ENCODE data around the gene TSGA10. TPM values are rescaled to one million over a fixed set of nuclear protein-coding genes. Genes with fewer than 3 reads are reported as not detected.
"Not testable (repeated sequence)": the region's sequence is repeated elsewhere in the genome, so short reads cannot be mapped to it uniquely, and the experiment has no call there.

Gene TSGA10
- polyA plus RNA-seq, 3 donors: 0.32 to 2.2 (median 0.79) TPM

GRCh38 chr2:99140056-99140859, 14.5 kb downstream of the TSGA10 start:
- peak overlapping the region; percentile 96 to 98 for H3K4me3 Mint-ChIP-seq
- H3K9me3 ChIP-seq (replicated peaks in 1 of 2; ENCODE audit: control insufficient read depth in 1 of 2, insufficient read depth in 1 of 2, low read length in 2 of 2): no peaks in the 10 kb centered on the region
- H3K4me2 ChIP-seq (replicated peaks; ENCODE audit: extremely low read depth, low read length, poor library complexity, severe bottlenecking): peak overlapping the region; percentile 83
- peaks cover 0 to 5% of the 10 kb centered on the region in 2 donors for H3K27me3 ChIP-seq (ENCODE audit: control insufficient read depth in 2 of 2, insufficient read depth in 2 of 2, low read length in 2 of 2)
- peaks cover 52% of the 10 kb centered on the region for H3K4me1 Mint-ChIP-seq
- peaks cover 21 to 41% of the 10 kb centered on the region in 2 donors for H3K4me1 ChIP-seq (ENCODE audit: control insufficient read depth in 1 of 2, insufficient read depth in 2 of 2, low read length in 2 of 2)
- H3K36me3 Mint-ChIP-seq: no peaks in the 10 kb centered on the region
- peak in 1 of 3 donors; percentile 11 for DNase-seq
- H3K36me3 ChIP-seq (replicated peaks in 1 of 2; ENCODE audit: control insufficient read depth in 1 of 2, insufficient read depth in 2 of 2, low read length in 2 of 2): no peaks in the 10 kb centered on the region
- H3K4me3 ChIP-seq (replicated peaks in 1 of 3; ENCODE audit: low read depth in 2 of 3, low read length in 3 of 3): peak overlapping the region; percentile 79 to 99 (median 97)
- H3K27ac ChIP-seq (ENCODE audit: low read depth in 1 of 2, low read length in 2 of 2): peak overlapping the region in 1 of 2 donors; percentile 65
- H3K27me3 Mint-ChIP-seq (ENCODE audit: low read depth in 3 of 3): peaks cover 0 to 15% (median 9%) of the 10 kb centered on the region in 3 donors
- peak overlapping the region; percentile 99 for H2AFZ ChIP-seq (ENCODE audit: insufficient read depth, low read depth, low read length, poor library complexity, severe bottlenecking)
- H3K9me3 Mint-ChIP-seq: peaks cover 0 to 2% (median 0%) of the 10 kb centered on the region in 7 donors
- WGBS (ENCODE audit: insufficient coverage): 0% methylated on average over 8 of the region's 17 CpGs
- peak overlapping the region in 6 of 7 donors; percentile 33 to 88 (median 71) for H3K27ac Mint-ChIP-seq
- H3K79me2 ChIP-seq (ENCODE audit: insufficient read depth, low read length): no peaks in the 10 kb centered on the region
- TF ChIP-seq, protein P1, sequence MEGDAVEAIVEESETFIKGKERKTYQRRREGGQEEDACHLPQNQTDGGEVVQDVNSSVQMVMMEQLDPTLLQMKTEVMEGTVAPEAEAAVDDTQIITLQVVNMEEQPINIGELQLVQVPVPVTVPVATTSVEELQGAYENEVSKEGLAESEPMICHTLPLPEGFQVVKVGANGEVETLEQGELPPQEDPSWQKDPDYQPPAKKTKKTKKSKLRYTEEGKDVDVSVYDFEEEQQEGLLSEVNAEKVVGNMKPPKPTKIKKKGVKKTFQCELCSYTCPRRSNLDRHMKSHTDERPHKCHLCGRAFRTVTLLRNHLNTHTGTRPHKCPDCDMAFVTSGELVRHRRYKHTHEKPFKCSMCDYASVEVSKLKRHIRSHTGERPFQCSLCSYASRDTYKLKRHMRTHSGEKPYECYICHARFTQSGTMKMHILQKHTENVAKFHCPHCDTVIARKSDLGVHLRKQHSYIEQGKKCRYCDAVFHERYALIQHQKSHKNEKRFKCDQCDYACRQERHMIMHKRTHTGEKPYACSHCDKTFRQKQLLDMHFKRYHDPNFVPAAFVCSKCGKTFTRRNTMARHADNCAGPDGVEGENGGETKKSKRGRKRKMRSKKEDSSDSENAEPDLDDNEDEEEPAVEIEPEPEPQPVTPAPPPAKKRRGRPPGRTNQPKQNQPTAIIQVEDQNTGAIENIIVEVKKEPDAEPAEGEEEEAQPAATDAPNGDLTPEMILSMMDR (IDR thresholded peaks at IDR 0.05): no peak
- no peaks in the 10 kb centered on the region for H4K20me1 ChIP-seq (ENCODE audit: insufficient read depth, low read length)
- intact Hi-C loops (cut with micrococcal nuclease): loop anchor here in 1 of 2 donors (5.0 kb wide), 1 partner anchor 37 kb away; no protein-coding TSS in a partner anchor
- H3K9ac ChIP-seq (ENCODE audit: insufficient read depth, low read length, poor library complexity, severe bottlenecking): peak overlapping the region; percentile 76

DNA sequence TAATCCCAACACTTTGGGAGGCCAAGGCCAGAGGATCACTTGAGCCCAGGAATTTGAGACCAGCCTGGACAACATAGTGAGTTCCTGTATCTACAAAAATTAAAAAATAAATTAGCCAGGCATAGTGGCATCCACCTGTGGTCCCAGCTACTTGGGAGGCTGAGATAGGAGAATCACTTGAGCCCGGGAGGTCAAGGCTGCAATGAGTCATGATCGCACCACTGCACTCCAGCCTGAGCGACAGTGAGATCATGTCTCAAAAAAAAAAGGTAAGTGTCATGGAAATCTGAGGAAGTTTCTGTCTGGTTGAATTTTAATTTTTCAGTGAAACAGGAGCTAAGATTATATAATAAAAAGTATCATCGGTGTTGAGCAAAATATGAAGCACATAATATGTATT, 15.7 kb downstream of the TSGA10 start:
- no peak overlapping the region for H2AFZ ChIP-seq (ENCODE audit: insufficient read depth, low read depth, low read length, poor library complexity, severe bottlenecking)
- peaks cover 0 to 5% of the 10 kb centered on the region in 2 donors for H3K27me3 ChIP-seq (ENCODE audit: control insufficient read depth in 2 of 2, insufficient read depth in 2 of 2, low read length in 2 of 2)
- WGBS (ENCODE audit: insufficient coverage): 100% methylated on average over 2 of the region's 4 CpGs
- peaks cover 47% of the 10 kb centered on the region for H3K4me1 Mint-ChIP-seq
- H3K36me3 Mint-ChIP-seq: peaks cover 2 to 3% of the 10 kb centered on the region in 2 donors
- DNase-seq: no peak
- H3K4me3 ChIP-seq (replicated peaks in 1 of 3; ENCODE audit: low read depth in 2 of 3, low read length in 3 of 3): no peak overlapping the region
- H3K36me3 ChIP-seq (replicated peaks in 1 of 2; ENCODE audit: control insufficient read depth in 1 of 2, insufficient read depth in 2 of 2, low read length in 2 of 2): no peaks in the 10 kb centered on the region
- H3K9me3 Mint-ChIP-seq: peaks cover 0 to 3% (median 2%) of the 10 kb centered on the region in 7 donors
- H3K27me3 Mint-ChIP-seq (ENCODE audit: low read depth in 3 of 3): peaks cover 0 to 15% (median 9%) of the 10 kb centered on the region in 3 donors
- no peaks in the 10 kb centered on the region for H4K20me1 ChIP-seq (ENCODE audit: insufficient read depth, low read length)
- no peaks in the 10 kb centered on the region for H3K79me2 ChIP-seq (ENCODE audit: insufficient read depth, low read length)
- intact Hi-C loops (cut with micrococcal nuclease): no loop called here
- peaks cover 25 to 39% of the 10 kb centered on the region in 2 donors for H3K4me1 ChIP-seq (ENCODE audit: control insufficient read depth in 1 of 2, insufficient read depth in 2 of 2, low read length in 2 of 2)
- TF ChIP-seq, protein P1 (IDR thresholded peaks at IDR 0.05): no peak
- no peak overlapping the region for H3K27ac Mint-ChIP-seq
- no peak overlapping the region for H3K27ac ChIP-seq (ENCODE audit: low read depth in 1 of 2, low read length in 2 of 2)
- H3K4me2 ChIP-seq (replicated peaks; ENCODE audit: extremely low read depth, low read length, poor library complexity, severe bottlenecking): no peak overlapping the region
- H3K9me3 ChIP-seq (replicated peaks in 1 of 2; ENCODE audit: control insufficient read depth in 1 of 2, insufficient read depth in 1 of 2, low read length in 2 of 2): no peaks in the 10 kb centered on the region
- H3K9ac ChIP-seq (ENCODE audit: insufficient read depth, low read length, poor library complexity, severe bottlenecking): no peak overlapping the region
- H3K4me3 Mint-ChIP-seq: no peak overlapping the region

- H3K27ac Mint-ChIP-seq; H3K36me3 ChIP-seq (replicated peaks in 1 of 2; ENCODE audit: control insufficient read depth in 1 of 2, insufficient read depth in 2 of 2, low read length in 2 of 2); H4K20me1 ChIP-seq (ENCODE audit: insufficient read depth, low read length); H2AFZ ChIP-seq (ENCODE audit: insufficient read depth, low read depth, low read length, poor library complexity, severe bottlenecking); H3K27ac ChIP-seq (ENCODE audit: low read depth in 1 of 2, low read length in 2 of 2); H3K36me3 Mint-ChIP-seq; H3K4me3 ChIP-seq (replicated peaks in 1 of 3; ENCODE audit: low read depth in 2 of 3, low read length in 3 of 3); H3K4me2 ChIP-seq (replicated peaks; ENCODE audit: extremely low read depth, low read length, poor library complexity, severe bottlenecking); intact Hi-C loops (cut with micrococcal nuclease); H3K4me3 Mint-ChIP-seq; H3K27me3 ChIP-seq (ENCODE audit: control insufficient read depth in 2 of 2, insufficient read depth in 2 of 2, low read length in 2 of 2); DNase-seq; H3K9ac ChIP-seq (ENCODE audit: insufficient read depth, low read length, poor library complexity, severe bottlenecking); H3K27me3 Mint-ChIP-seq (ENCODE audit: low read depth in 3 of 3); H3K9me3 ChIP-seq (replicated peaks in 1 of 2; ENCODE audit: control insufficient read depth in 1 of 2, insufficient read depth in 1 of 2, low read length in 2 of 2); H3K79me2 ChIP-seq (ENCODE audit: insufficient read depth, low read length): not testable (repeated sequence)
- H3K4me1 Mint-ChIP-seq: peaks cover 25% of the 10 kb centered on the region
- peaks cover 18 to 39% (median 27%) of the 10 kb centered on the region in 7 donors for H3K9me3 Mint-ChIP-seq
- 100% methylated on average over 1 of the region's 2 CpGs for WGBS (ENCODE audit: insufficient coverage)
- peaks cover 5 to 19% of the 10 kb centered on the region in 2 donors for H3K4me1 ChIP-seq (ENCODE audit: control insufficient read depth in 1 of 2, insufficient read depth in 2 of 2, low read length in 2 of 2)
Measured at GRCh38 chr2:99135044-99135556, 19.6 kb downstream of the TSGA10 start.

Data from CD14-positive monocyte (primary cell).